UCSD-AML1 (cell line): Measurements from ENCODE around the gene MIS12.

Experiments
- DNase-seq: peaks from one replicate; lab custom pipeline; 2025; ENCODE audit not compliant: unreplicated experiment; lab: John Stamatoyannopoulos, UW

The MIS12 gene

GRCh38 chr17:5532581-5532980 is 46.2 kb downstream of the MIS12 start:
- no peak for DNase-seq

- DNase-seq: no peak
These were observed 47.3 kb downstream of the MIS12 start for GRCh38 chr17:5533486-5534315.

GRCh38 chr17:5535436-5535835 is 49.1 kb downstream of the MIS12 start:
- DNase-seq: no peak

- no peak for DNase-seq
These were observed 50.7 kb downstream of the MIS12 start for GRCh38 chr17:5536866-5537650.

GRCh38 chr17:5539286-5539685 is 52.9 kb downstream of the MIS12 start:
- DNase-seq: no peak

GRCh38 chr17:5540321-5540720 is 54.0 kb downstream of the MIS12 start:
- DNase-seq: no peak
